Measurements from ENCODE around the gene HADH. TPM values are rescaled to one million over a fixed set of nuclear protein-coding genes. Genes with fewer than 3 reads are reported as not detected.

The HADH gene
- total RNA-seq, 1 donor from 2014 or later = 19.9 TPM

DNA sequence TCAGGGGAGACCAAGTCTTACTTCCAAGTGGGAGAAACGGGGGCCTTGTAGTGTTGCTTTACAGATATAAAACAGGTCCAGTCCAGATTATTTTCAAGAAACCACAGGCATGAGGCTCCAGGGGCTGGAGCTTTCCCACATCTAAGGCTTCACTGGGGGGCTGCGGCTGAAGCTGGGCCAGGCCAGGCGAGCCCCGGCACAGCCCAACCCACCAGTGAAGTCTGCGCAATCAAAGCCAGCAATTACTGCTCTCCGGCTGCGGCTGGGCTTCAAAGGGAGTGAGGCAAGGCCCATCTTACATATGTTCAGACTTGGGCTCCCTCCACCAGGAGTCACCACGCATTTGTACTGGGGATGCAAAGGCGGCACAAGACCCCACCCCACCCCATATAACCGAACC, 61.7 kb downstream of the HADH start:
- Histone ChIP-seq H3K36me3 (ENCODE audit: control insufficient read depth, insufficient read depth, low read length) (no peaks in the 10 kb centered on the region), H3K27me3 (ENCODE audit: control insufficient read depth, insufficient read depth, low read length) (no peaks in the 10 kb centered on the region), H3K4me3 (ENCODE audit: low read depth, low read length) (no peak overlapping the region)
- no peak for TF ChIP-seq CTCF (IDR thresholded peaks at IDR 0.05; ENCODE audit: insufficient read depth, low read length, poor library complexity, severe bottlenecking)
- DNase-seq (ENCODE audit: low read depth) = no peak

- no peaks in the 10 kb centered on the region for H3K36me3 ChIP-seq (ENCODE audit: control insufficient read depth, insufficient read depth, low read length)
- no peak for TF ChIP-seq CTCF (IDR thresholded peaks at IDR 0.05; ENCODE audit: insufficient read depth, low read length, poor library complexity, severe bottlenecking)
- H3K27me3 ChIP-seq (ENCODE audit: control insufficient read depth, insufficient read depth, low read length) = no peaks in the 10 kb centered on the region
- DNase-seq (ENCODE audit: low read depth) = no peak
- H3K4me3 ChIP-seq (ENCODE audit: low read depth, low read length) = no peak overlapping the region
These were observed 63.0 kb downstream of the HADH start for GRCh38 chr4:108052558-108053120.

GRCh38 chr4:108053251-108053711, 63.6 kb downstream of the HADH start:
- Histone ChIP-seq H3K4me3 (ENCODE audit: low read depth, low read length) (no peak overlapping the region), H3K27me3 (ENCODE audit: control insufficient read depth, insufficient read depth, low read length) (no peaks in the 10 kb centered on the region), H3K36me3 (ENCODE audit: control insufficient read depth, insufficient read depth, low read length) (no peaks in the 10 kb centered on the region)
- TF ChIP-seq CTCF (IDR thresholded peaks at IDR 0.05; ENCODE audit: insufficient read depth, low read length, poor library complexity, severe bottlenecking) = no peak
- no peak for DNase-seq (ENCODE audit: low read depth)

DNA sequence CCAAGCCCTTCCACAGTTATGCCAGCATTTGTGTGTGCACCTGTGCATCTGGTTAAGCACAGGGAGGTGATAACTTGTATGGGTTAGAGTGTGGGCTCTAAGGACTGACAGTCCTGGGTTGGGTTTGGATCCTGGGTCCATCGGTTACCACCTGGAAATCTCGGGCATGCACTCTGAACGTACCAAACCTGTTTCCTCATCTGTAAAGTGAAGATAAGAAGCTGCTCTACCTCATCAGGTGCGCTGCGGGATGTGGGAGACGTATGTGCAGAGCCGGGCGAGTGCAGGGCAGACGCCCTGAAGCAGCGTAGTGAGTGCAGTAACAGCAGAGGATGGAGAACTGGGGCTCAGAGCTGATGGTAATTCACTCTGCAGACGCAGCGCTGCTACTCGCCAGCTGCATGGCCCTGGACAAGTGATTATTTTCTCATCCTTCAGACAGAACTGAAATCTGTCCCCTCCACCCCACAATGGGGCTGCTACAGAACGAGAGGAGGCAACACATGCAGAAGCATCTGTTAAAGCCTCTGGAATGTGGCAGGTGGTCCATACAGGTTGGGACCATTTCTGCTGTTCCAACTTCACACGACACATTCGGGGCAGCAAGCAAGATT, 64.4 kb downstream of the HADH start:
- no peak for TF ChIP-seq CTCF (IDR thresholded peaks at IDR 0.05; ENCODE audit: insufficient read depth, low read length, poor library complexity, severe bottlenecking)
- no peaks in the 10 kb centered on the region for H3K27me3 ChIP-seq (ENCODE audit: control insufficient read depth, insufficient read depth, low read length)
- no peak for DNase-seq (ENCODE audit: low read depth)

GRCh38 chr4:108055787-108056186, 66.1 kb downstream of the HADH start:
- TF ChIP-seq CTCF (IDR thresholded peaks at IDR 0.05; ENCODE audit: insufficient read depth, low read length, poor library complexity, severe bottlenecking) = no peak
- no peak for DNase-seq (ENCODE audit: low read depth)
- Histone ChIP-seq H3K27me3 (ENCODE audit: control insufficient read depth, insufficient read depth, low read length) (no peaks in the 10 kb centered on the region), H3K4me3 (ENCODE audit: low read depth, low read length) (no peak overlapping the region), H3K36me3 (ENCODE audit: control insufficient read depth, insufficient read depth, low read length) (no peaks in the 10 kb centered on the region)

More for the DNA sequence above, 64.4 kb downstream of the HADH start:
- Histone ChIP-seq H3K4me3 (ENCODE audit: low read depth, low read length) (no peak overlapping the region), H3K36me3 (ENCODE audit: control insufficient read depth, insufficient read depth, low read length) (no peaks in the 10 kb centered on the region)

- H3K36me3 ChIP-seq (ENCODE audit: control insufficient read depth, insufficient read depth, low read length) = no peaks in the 10 kb centered on the region
- H3K27me3 ChIP-seq (ENCODE audit: control insufficient read depth, insufficient read depth, low read length) = no peaks in the 10 kb centered on the region
- no peak for DNase-seq (ENCODE audit: low read depth)
- no peak overlapping the region for H3K4me3 ChIP-seq (ENCODE audit: low read depth, low read length)
- no peak for TF ChIP-seq CTCF (IDR thresholded peaks at IDR 0.05; ENCODE audit: insufficient read depth, low read length, poor library complexity, severe bottlenecking)
These were observed 66.7 kb downstream of the HADH start for GRCh38 chr4:108056418-108056817.

All from kidney epithelial cell (primary cell).